Measurements from ENCODE around the gene CSNK2A3.

The CSNK2A3 gene

DNA sequence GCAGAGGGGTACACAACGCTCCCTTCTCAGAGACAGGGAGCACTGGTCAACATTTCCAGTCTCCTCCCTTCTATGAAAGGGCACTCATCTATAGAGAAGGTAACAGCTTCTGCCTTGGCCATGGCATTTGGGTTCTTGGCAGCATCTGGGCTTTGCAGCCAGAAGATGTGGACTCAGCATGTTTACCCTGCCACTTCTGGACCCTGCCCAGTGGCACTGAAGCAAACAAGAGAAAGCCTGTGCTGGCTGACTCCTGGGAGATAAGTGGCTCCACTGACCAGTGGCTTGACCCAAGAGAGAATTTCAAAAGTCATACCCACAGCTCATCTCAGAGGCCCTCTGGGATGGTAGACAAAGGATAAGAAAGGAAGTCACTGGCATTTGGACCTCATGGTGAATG lies 8.0 kb downstream of the CSNK2A3 start:
- no peak overlapping the region for H3K4me3 ChIP-seq (ENCODE audit: low read depth, low read length)
- peak; percentile 83 for DNase-seq (ENCODE audit: low read depth)
- TF ChIP-seq, protein P1, sequence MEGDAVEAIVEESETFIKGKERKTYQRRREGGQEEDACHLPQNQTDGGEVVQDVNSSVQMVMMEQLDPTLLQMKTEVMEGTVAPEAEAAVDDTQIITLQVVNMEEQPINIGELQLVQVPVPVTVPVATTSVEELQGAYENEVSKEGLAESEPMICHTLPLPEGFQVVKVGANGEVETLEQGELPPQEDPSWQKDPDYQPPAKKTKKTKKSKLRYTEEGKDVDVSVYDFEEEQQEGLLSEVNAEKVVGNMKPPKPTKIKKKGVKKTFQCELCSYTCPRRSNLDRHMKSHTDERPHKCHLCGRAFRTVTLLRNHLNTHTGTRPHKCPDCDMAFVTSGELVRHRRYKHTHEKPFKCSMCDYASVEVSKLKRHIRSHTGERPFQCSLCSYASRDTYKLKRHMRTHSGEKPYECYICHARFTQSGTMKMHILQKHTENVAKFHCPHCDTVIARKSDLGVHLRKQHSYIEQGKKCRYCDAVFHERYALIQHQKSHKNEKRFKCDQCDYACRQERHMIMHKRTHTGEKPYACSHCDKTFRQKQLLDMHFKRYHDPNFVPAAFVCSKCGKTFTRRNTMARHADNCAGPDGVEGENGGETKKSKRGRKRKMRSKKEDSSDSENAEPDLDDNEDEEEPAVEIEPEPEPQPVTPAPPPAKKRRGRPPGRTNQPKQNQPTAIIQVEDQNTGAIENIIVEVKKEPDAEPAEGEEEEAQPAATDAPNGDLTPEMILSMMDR (IDR thresholded peaks at IDR 0.05; ENCODE audit: control insufficient read depth, extremely low read depth, insufficient read depth), result no peak

DNA sequence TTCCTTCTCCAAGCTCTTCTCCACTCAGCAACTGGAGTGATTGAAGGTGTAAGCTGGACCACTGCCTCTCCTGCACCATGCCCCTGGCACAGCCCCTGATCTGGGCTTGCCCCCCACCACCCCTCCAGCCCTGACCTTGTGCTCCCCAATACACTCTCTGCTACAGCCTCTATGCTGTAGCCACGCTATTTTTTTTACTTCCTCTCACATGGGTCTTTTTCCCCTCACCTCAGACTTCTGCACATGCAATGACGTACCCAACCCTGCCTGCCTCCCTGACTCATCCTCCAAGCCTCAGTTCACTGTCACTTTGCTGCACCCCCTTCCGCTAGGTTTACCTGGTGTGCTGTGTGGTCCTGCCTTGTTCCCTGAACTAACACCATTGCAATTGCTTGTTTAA lies 9.0 kb downstream of the CSNK2A3 start:
- DNase-seq (ENCODE audit: low read depth), result no peak
- TF ChIP-seq, protein P1 (IDR thresholded peaks at IDR 0.05; ENCODE audit: control insufficient read depth, extremely low read depth, insufficient read depth), result no peak
- no peak overlapping the region for H3K4me3 ChIP-seq (ENCODE audit: low read depth, low read length)

DNA sequence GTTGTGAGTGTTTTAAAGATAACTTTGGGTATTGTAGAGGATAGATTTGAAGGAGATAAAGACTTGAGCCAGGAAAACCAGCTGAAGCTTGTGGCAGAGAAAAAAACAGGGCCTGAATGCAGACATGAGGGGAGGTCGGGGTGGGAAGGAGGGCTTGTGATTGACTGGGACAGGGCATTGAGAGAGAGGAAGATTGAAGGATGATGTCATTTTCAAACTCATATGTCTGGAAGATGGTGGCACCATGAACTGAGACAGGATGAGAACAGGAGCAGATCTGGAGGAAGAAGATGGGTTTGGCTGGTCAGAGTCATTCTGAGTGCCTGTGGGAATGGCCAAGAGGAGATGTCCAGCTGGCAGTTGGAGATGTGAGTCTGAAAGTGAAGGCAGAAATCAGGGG lies 14.7 kb downstream of the CSNK2A3 start:
- TF ChIP-seq, protein P1 (IDR thresholded peaks at IDR 0.05; ENCODE audit: control insufficient read depth, extremely low read depth, insufficient read depth), result no peak
- no peak overlapping the region for H3K4me3 ChIP-seq (ENCODE audit: low read depth, low read length)
- no peak for DNase-seq (ENCODE audit: low read depth)

DNA sequence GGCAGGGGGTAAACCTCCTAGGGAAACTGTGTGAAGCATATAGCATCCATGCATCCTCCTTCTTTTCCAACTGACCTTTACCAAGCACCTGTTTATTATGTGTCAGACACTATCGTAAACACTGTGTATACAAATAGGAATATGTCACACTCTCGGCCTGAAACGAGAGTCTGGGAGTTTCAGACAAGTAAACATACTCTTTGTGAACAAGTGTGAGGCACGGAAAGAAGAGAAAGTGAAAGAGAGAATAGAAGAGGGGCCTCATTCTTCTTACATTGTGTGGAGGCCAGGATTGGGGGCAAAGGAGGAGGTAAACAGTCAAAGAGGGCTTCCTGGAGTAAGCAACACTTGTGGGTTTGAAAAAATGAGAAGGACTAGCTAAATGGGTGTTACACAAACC lies 16.4 kb downstream of the CSNK2A3 start:
- no peak for DNase-seq (ENCODE audit: low read depth)
- TF ChIP-seq, protein P1 (IDR thresholded peaks at IDR 0.05; ENCODE audit: control insufficient read depth, extremely low read depth, insufficient read depth), result no peak

DNA sequence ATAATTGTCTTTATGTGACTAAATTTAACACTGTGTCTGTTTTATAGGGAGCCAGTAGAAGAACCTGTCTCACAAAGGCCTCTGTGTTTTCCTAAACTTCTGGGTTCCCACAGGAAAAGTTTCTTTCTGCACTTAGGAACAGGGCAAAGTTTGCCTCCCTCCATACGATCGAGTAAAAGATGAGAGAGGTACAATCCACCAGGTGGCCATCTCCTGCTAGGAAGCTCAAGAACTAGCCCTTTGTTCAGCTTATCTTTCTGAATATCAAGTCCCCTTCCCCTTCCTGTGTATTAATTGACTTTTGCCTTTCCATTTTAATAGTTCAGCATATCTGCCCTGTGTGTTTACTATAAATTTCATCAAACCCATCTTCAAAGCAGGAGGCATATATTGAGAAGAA lies 18.0 kb downstream of the CSNK2A3 start:
- H3K4me3 ChIP-seq (ENCODE audit: low read depth, low read length), result no peak overlapping the region
- TF ChIP-seq, protein P1 (IDR thresholded peaks at IDR 0.05; ENCODE audit: control insufficient read depth, extremely low read depth, insufficient read depth), result peak; percentile 17; the same call in 1 of the 2 replicates
- DNase-seq (ENCODE audit: low read depth), result no peak

More for the DNA sequence above, 16.4 kb downstream of the CSNK2A3 start:
- H3K4me3 ChIP-seq (ENCODE audit: low read depth, low read length), result no peak overlapping the region

DNA sequence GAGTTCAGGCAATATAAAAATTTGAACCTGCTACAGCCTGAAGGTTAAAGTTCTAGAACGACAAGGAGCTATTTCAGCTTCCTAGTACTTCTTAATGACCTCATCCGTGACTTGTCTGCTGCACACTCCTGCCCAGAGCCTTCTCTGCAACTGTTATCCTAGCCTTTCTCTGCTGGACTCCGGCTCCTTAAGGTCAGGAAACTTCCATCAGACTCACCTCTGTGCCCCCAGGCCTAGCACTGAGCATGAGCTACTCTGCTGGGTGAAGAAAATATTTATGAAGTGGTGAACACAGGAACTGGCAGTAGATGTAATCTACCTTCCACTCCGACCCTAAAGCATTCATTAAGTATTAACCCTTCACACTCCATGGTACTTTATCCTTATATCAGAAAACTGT lies 18.4 kb downstream of the CSNK2A3 start:
- no peak for DNase-seq (ENCODE audit: low read depth)
- TF ChIP-seq, protein P1 (IDR thresholded peaks at IDR 0.05; ENCODE audit: control insufficient read depth, extremely low read depth, insufficient read depth), result no peak
- no peak overlapping the region for H3K4me3 ChIP-seq (ENCODE audit: low read depth, low read length)

DNA sequence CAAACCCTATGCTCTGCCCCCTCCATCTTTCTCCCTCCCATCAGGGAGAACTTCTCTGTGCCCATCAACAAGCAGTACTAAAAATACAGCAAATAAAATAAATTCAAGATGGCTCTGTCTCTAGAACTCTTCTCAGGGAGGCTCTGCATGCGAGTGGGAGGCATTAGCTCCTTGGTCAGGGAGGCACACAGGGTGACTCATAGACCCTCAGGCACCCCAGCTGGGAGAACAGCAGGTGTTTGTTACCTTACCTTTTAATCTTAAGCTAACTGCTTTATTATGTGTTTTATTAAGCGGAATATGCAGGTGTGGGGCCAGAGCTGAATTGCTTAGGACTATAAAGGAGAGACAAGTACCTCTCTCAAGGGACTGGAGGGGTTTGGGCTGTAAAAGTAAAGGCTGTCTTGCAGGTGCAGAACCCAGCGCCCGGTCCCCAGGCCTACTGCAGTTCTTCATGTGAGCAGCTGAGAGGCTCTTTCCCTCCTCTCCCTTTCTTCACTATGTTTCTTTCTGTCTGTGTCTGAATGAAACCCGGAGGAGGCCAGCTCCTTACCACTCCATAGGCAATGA lies 20.8 kb downstream of the CSNK2A3 start:
- DNase-seq (ENCODE audit: low read depth), result no peak
- no peak overlapping the region for H3K4me3 ChIP-seq (ENCODE audit: low read depth, low read length)
- TF ChIP-seq, protein P1 (IDR thresholded peaks at IDR 0.05; ENCODE audit: control insufficient read depth, extremely low read depth, insufficient read depth), result no peak

All from LNCaP clone FGC (cell line).